Gastrocnemius medialis (tissue), 4 donors: ENCODE measurements around the gene TPRG1L. TPM values are rescaled to one million over a fixed set of nuclear protein-coding genes. Genes with fewer than 3 reads are reported as not detected.

Experiments used
- ATAC-seq, 2 donors: fragments of 150-250 bp; one replicate each; pipeline ENCODE4 v1.9.1; 2016
- DNase-seq, 2 donors: peaks; one replicate each; pipeline ENCODE4 v3.0.0-alpha.2; 2019
- H3K27ac ChIP-seq, 4 donors: fragments of 200-600 bp; sonication (generic); 1 replicate in 1 of 4; 2 replicates in 3 of 4; pipeline ENCODE4 v1.5.1; 2016 to 2018; ENCODE audit warnings: mild to moderate bottlenecking in 2 of 4, moderate library complexity in 1 of 4
- H3K27me3 ChIP-seq, 3 donors: fragments of 200-600 bp; sonication (generic) in 2 of 3; 1 replicate in 1 of 3; 2 replicates in 2 of 3; pipeline versions ENCODE4 v1.5.1 to v1.6.0; 2016 to 2019; ENCODE audit warnings: mild to moderate bottlenecking in 1 of 3, moderate library complexity in 1 of 3
- H3K36me3 ChIP-seq, 2 donors: fragments of 200-600 bp; sonication (generic) in 1 of 2; one replicate each; pipeline ENCODE4 v1.5.1; 2017 to 2018
- H3K4me1 ChIP-seq, 2 donors: fragments of 200-600 bp; sonication (generic) in 1 of 2; one replicate each; pipeline ENCODE4 v1.5.1; 2016 to 2017; ENCODE audit warnings: mild to moderate bottlenecking in 2 of 2
- H3K4me3 ChIP-seq, 4 donors: fragments of 200-600 bp; sonication (generic) in 3 of 4; 1 replicate in 1 of 4; 2 replicates in 3 of 4; pipeline ENCODE4 v1.5.1; 2016 to 2019; ENCODE audit warnings: mild to moderate bottlenecking in 2 of 4
- H3K9me3 ChIP-seq, 3 donors: fragments of 200-600 bp; sonication (generic) in 2 of 3; 1 replicate in 1 of 3; 2 replicates in 2 of 3; pipeline ENCODE4 v1.5.1; 2016 to 2019
- POLR2A ChIP-seq, 2 donors: fragments of 450-650 bp; IDR thresholded peaks; one replicate each; pipeline ENCODE4 v1.6.1; 2017; ENCODE audit warnings: antibody characterized with exemption in 2 of 2, mild to moderate bottlenecking in 2 of 2, moderate library complexity in 2 of 2
- in situ Hi-C, 4 donors: fragments of 200-750 bp; cut with MboI; loops; one replicate each; pipeline versions ENCODE4 v1.15.0 to v1.8.0; 2017; ENCODE audit warnings: low sequenced_read_pairs in 4 of 4
- intact Hi-C: fragments of 100-400 bp; cut with DNase I; formaldehyde crosslinking; loops from one replicate; pipeline ENCODE4 v1.15.1; 2023; ENCODE audit warnings: low total_unique reads
- total RNA-seq, 4 donors: library from RNA; depleted of rRNA; stranded (reverse); fragments of >200 nt; gene quantifications; one replicate each; pipeline versions ENCODE4 v1.1.0 to v1.2.3, GENCODE V29; 2016
- TF ChIP-seq, protein P1 (sequence below), 5 experiments: fragments of 450-650 bp in 3 of 5; fragments of 200-600 bp in 2 of 5; sonication (generic) in 2 of 5; IDR thresholded peaks in 4 of 5; conservative IDR thresholded peaks in 1 of 5; 1 replicate in 4 of 5; 2 replicates in 1 of 5; pipeline ENCODE4 v1.5.1; 2016 to 2019; ENCODE audit warnings: antibody characterized with exemption in 5 of 5, mild to moderate bottlenecking in 3 of 5, moderate library complexity in 3 of 5

TPRG1L gene
- total RNA-seq, 4 donors from 2014 or later: 25.3 to 38.7 (median 30.0) TPM

DNA sequence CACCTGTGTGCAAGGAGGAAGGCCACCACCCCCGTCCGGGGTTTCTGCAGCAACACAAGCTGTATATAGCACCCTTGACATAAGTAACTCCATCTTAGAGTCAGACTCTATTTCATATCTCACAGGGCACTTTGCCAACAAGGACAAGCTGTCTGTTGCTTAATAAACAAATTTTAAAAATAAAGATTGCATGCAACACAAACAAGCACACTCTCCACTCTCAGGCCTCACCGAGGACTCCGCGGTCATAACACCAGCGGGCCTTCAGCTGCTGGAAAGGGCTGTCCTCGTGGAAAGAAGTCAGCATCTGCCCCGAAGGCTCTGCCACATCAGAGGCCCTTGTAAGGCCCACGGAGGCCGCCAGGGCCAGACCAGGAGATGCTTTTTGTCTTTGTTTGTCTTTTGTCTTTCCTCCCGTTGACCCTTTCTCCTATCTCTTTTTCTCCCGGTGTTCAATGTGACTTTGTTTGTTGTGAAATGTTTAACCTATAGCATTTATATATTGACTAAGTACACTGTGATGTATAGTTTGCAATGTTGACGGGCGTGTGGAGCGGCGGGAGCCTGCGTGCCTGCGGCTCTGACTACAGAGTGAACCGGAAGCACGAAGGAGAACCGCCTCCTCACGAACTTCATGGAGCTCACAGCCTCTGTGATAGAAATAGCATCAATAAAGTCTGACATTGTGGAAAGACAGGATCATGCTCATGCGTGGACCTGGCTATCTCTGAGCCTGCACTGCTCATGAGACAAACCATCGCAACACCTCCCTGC lies 37.6 kb upstream of the TPRG1L start:
- ATAC-seq: no peak
- in situ Hi-C loops: no loop called here
- H3K27me3 ChIP-seq: peaks cover 0 to 3% (median 3%) of the 10 kb centered on the region in 3 donors
- no peak overlapping the region for H3K4me3 ChIP-seq
- H3K4me1 ChIP-seq: no peaks in the 10 kb centered on the region
- intact Hi-C loops: no loop called here
- DNase-seq: no peak
- H3K27ac ChIP-seq: no peak overlapping the region
- H3K36me3 ChIP-seq: no peaks in the 10 kb centered on the region
- H3K9me3 ChIP-seq: no peaks in the 10 kb centered on the region
- TF ChIP-seq POLR2A (IDR thresholded peaks at IDR 0.05): no peak

- Histone ChIP-seq H3K4me1 (no peaks in the 10 kb centered on the region), H3K27me3 (no peaks in the 10 kb centered on the region), H3K4me3 (no peak overlapping the region), H3K36me3 (no peaks in the 10 kb centered on the region), H3K9me3 (no peaks in the 10 kb centered on the region), H3K27ac (no peak overlapping the region)
- in situ Hi-C loops: no loop called here
- TF ChIP-seq, protein P1, sequence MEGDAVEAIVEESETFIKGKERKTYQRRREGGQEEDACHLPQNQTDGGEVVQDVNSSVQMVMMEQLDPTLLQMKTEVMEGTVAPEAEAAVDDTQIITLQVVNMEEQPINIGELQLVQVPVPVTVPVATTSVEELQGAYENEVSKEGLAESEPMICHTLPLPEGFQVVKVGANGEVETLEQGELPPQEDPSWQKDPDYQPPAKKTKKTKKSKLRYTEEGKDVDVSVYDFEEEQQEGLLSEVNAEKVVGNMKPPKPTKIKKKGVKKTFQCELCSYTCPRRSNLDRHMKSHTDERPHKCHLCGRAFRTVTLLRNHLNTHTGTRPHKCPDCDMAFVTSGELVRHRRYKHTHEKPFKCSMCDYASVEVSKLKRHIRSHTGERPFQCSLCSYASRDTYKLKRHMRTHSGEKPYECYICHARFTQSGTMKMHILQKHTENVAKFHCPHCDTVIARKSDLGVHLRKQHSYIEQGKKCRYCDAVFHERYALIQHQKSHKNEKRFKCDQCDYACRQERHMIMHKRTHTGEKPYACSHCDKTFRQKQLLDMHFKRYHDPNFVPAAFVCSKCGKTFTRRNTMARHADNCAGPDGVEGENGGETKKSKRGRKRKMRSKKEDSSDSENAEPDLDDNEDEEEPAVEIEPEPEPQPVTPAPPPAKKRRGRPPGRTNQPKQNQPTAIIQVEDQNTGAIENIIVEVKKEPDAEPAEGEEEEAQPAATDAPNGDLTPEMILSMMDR (IDR thresholded peaks at IDR 0.05 in 4 of 5, conservative IDR thresholded peaks at IDR 0.05 in 1 of 5): peak in 1 of 5 experiments; percentile 10
- no peak for TF ChIP-seq POLR2A (IDR thresholded peaks at IDR 0.05)
- no peak for ATAC-seq
- no peak for DNase-seq
- intact Hi-C loops: no loop called here
Measured at GRCh38 chr1:3588395-3588794, 36.4 kb upstream of the TPRG1L start.

DNA sequence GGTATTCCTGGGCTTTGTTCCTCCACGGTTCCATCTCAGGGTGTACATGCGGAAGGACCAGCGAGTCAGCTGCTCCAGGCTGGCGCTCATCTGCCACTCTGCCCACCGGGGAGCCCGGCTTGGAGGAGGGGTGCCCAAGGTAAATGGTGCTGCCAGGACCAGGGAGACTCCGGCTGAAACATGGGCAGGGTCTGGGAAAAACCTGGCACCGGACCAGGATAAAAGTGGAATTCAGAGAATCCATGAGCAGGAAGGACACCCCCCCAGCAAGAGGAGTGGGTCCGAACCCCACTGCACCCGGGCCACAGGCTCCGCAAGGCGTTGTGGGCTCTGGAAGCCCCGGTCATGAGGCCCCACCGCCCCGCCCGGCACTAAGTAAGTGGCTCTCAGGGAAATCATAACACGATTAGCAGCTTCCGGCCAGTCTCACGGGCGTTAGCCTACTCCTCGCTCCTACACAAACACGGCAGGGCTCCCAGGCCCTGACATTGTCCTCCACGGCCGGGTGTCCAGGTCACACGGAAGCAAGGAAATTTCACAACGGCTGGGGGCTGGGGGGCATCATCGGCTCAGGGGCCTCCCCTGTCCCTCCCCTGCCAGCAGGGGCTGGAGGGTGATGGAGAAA lies 34.6 kb upstream of the TPRG1L start:
- Histone ChIP-seq H3K4me1 (peaks cover 0 to 4% of the 10 kb centered on the region in 2 donors), H3K27ac (no peak overlapping the region), H3K9me3 (no peaks in the 10 kb centered on the region), H3K4me3 (no peak overlapping the region), H3K27me3 (no peaks in the 10 kb centered on the region), H3K36me3 (no peaks in the 10 kb centered on the region)
- ATAC-seq: no peak
- TF ChIP-seq, protein P1 (IDR thresholded peaks at IDR 0.05 in 4 of 5, conservative IDR thresholded peaks at IDR 0.05 in 1 of 5): no peak
- TF ChIP-seq POLR2A (IDR thresholded peaks at IDR 0.05): no peak
- in situ Hi-C loops (no loop called here), intact Hi-C loops (no loop called here)
- no peak for DNase-seq

DNA sequence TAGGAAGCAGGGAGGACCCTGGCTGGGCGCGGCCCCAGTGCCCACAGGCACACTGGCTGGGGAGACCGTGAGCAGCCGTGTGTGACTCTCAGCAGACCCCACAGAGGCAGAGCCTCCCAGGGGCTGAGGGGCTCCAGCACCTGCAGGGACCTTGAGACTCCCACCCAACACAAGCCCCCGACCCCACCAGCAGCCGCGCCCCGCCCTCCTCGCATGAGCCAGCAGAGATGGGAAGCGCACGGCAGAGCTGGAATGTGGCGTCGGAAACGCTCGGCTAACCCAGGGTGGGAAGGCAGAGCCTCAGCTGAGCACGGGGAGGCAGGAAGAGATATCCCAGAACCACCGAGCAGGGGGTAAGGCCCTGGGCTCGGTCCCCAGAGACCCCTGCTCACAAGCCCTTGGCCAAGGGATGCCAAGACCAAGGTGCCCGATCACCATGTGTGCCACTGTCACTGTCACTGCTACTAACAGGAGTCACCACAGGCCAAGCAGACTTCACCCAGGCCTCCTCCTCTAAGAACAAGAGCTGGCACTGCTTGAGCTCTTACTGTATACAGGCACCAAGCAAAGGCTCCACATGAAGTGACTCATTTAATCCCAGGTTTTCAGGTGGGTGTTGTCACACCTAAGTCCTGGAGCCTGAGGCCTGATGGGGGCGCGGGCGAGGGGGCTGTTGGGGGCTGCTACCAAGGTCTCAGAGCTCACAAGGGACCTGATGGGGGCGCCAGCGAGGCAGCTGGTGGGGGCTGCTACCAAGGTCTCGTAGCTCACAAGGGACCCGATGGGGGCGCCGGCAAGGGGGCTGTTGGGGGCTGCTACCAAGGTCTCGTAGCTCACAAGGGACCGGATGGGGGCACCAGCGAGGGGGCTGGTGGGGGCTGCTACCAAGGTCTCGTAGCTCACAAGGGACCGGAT lies 33.6 kb upstream of the TPRG1L start:
- Histone ChIP-seq H3K4me3 (no peak overlapping the region), H3K4me1 (peaks cover 0 to 7% of the 10 kb centered on the region in 2 donors), H3K27me3 (no peaks in the 10 kb centered on the region), H3K27ac (no peak overlapping the region), H3K36me3 (no peaks in the 10 kb centered on the region), H3K9me3 (no peaks in the 10 kb centered on the region)
- ATAC-seq (no peak), DNase-seq (no peak)
- intact Hi-C loops (no loop called here), in situ Hi-C loops (no loop called here)
- TF ChIP-seq, protein P1 (IDR thresholded peaks at IDR 0.05 in 4 of 5, conservative IDR thresholded peaks at IDR 0.05 in 1 of 5): no peak
- no peak for TF ChIP-seq POLR2A (IDR thresholded peaks at IDR 0.05)

- no peak for TF ChIP-seq POLR2A (IDR thresholded peaks at IDR 0.05)
- TF ChIP-seq, protein P1 (IDR thresholded peaks at IDR 0.05 in 4 of 5, conservative IDR thresholded peaks at IDR 0.05 in 1 of 5): no peak
- H3K4me3 ChIP-seq: no peak overlapping the region
- no peaks in the 10 kb centered on the region for H3K36me3 ChIP-seq
- no peak overlapping the region for H3K27ac ChIP-seq
- no peak for DNase-seq
- H3K4me1 ChIP-seq: peaks cover 1 to 15% of the 10 kb centered on the region in 2 donors
- intact Hi-C loops: no loop called here
- in situ Hi-C loops: no loop called here
- H3K9me3 ChIP-seq: no peaks in the 10 kb centered on the region
- no peak for ATAC-seq
- no peaks in the 10 kb centered on the region for H3K27me3 ChIP-seq
Measured at GRCh38 chr1:3593334-3593733, 31.5 kb upstream of the TPRG1L start.
